Measurements from ENCODE around the gene SRP72. TPM values are rescaled to one million over a fixed set of nuclear protein-coding genes. Genes with fewer than 3 reads are reported as not detected.

Gene SRP72, protein sequence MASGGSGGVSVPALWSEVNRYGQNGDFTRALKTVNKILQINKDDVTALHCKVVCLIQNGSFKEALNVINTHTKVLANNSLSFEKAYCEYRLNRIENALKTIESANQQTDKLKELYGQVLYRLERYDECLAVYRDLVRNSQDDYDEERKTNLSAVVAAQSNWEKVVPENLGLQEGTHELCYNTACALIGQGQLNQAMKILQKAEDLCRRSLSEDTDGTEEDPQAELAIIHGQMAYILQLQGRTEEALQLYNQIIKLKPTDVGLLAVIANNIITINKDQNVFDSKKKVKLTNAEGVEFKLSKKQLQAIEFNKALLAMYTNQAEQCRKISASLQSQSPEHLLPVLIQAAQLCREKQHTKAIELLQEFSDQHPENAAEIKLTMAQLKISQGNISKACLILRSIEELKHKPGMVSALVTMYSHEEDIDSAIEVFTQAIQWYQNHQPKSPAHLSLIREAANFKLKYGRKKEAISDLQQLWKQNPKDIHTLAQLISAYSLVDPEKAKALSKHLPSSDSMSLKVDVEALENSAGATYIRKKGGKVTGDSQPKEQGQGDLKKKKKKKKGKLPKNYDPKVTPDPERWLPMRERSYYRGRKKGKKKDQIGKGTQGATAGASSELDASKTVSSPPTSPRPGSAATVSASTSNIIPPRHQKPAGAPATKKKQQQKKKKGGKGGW
- total RNA-seq, result 90.8 TPM
- 23.1 TPM for polyA plus RNA-seq (ENCODE audit: insufficient read depth, low read depth, low replicate concordance)
- long read RNA-seq, donor 1, full-length matches to known transcripts, result 7 of 28 reads
- long read RNA-seq, donor 1, partial matches to known transcripts, result 21 of 28 reads
- long read RNA-seq, donor 1, other reads (novel, unspliced or antisense), result 0 of 28 reads
- long read RNA-seq, donor 2, full-length matches to known transcripts, result 19 of 61 reads
- long read RNA-seq, donor 2, partial matches to known transcripts, result 42 of 61 reads
- long read RNA-seq, donor 2, other reads (novel, unspliced or antisense), result 0 of 61 reads
- long read RNA-seq, donor 3, full-length matches to known transcripts, result 16 of 55 reads
- long read RNA-seq, donor 3, partial matches to known transcripts, result 39 of 55 reads
- long read RNA-seq, donor 3, other reads (novel, unspliced or antisense), result 0 of 55 reads
- long read RNA-seq, donor 4, full-length matches to known transcripts, result 11 of 27 reads
- long read RNA-seq, donor 4, partial matches to known transcripts, result 16 of 27 reads
- long read RNA-seq, donor 4, other reads (novel, unspliced or antisense), result 0 of 27 reads
- long read RNA-seq, donor 5, partial matches to known transcripts, result 0 of 1 reads
- long read RNA-seq, donor 5, other reads (novel, unspliced or antisense), result 0 of 1 reads
- long read RNA-seq, donor 6, full-length matches to known transcripts, result 16 of 68 reads
- long read RNA-seq, donor 6, partial matches to known transcripts, result 52 of 68 reads
- long read RNA-seq, donor 6, other reads (novel, unspliced or antisense), result 0 of 68 reads
- long read RNA-seq, donor 7, full-length matches to known transcripts, result 24 of 58 reads
- long read RNA-seq, donor 7, partial matches to known transcripts, result 33 of 58 reads
- long read RNA-seq, donor 7, other reads (novel, unspliced or antisense), result 1 of 58 reads
- long read RNA-seq, donor 8, full-length matches to known transcripts, result 7 of 26 reads
- long read RNA-seq, donor 8, partial matches to known transcripts, result 19 of 26 reads
- long read RNA-seq, donor 8, other reads (novel, unspliced or antisense), result 0 of 26 reads
- long read RNA-seq, donor 9, full-length matches to known transcripts, result 5 of 12 reads
- long read RNA-seq, donor 9, partial matches to known transcripts, result 7 of 12 reads
- long read RNA-seq, donor 9, other reads (novel, unspliced or antisense), result 0 of 12 reads
- long read RNA-seq, donor 10, full-length matches to known transcripts, result 18 of 60 reads
- long read RNA-seq, donor 10, partial matches to known transcripts, result 42 of 60 reads
- long read RNA-seq, donor 10, other reads (novel, unspliced or antisense), result 0 of 60 reads

DNA sequence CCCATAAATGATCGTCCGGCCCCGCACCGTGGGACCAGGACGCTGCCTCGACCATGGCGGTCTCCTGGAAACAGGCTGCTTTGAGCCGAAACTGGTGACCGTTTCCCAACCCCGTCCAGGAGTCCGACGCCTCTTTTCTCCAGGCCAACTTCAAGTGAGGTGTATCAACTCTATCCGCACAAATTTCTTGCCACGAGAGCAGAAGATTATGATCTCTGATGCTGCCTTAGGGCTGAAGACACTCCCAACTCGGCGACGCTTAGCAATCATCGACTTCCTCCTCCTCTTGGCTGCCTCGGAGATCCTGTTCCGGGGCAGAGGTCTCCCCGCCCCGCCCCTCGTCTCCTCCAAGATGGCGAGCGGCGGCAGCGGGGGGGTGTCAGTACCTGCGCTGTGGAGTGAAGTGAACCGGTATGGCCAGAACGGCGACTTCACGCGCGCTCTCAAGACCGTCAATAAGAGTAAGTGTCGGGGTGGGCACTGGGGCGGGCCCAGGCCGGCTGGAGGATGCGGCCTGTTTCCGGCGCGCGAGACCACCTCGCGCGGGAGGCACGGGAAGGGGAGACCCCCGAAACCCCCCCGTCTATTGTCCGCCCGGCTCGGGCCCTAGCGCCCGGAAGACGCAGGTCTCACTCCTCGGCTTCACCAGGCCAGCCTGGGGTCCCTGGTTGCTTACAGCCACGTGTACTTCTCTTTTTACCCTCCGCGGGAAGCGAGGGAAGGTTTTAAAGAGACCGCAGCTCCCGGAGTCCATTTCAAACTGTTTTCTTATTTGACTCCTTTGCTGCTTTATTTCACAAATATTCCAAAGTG, at the start of gene SRP72:
Gene SRP72 (plus strand): TSS at position 334 of the 813 bp plus-strand sequence. CDS start 19 bp downstream, at position 353.
- Histone ChIP-seq H3K36me3 (ENCODE audit: control insufficient read depth in 2 of 3, insufficient read depth in 3 of 3, low read length in 3 of 3) (peaks cover 3 to 10% (median 3%) of the 10 kb centered on the region in 3 donors), H3K27ac (ENCODE audit: low read depth in 2 of 2, low read length in 2 of 2) (peak within 1 kb of the TSS; percentile 81 to 82), H3K27me3 (ENCODE audit: control insufficient read depth, insufficient read depth, low read length) (no peaks in the 10 kb centered on the region), H3K4me1 (ENCODE audit: control insufficient read depth in 2 of 3, insufficient read depth in 2 of 3, low read depth in 1 of 3, low read length in 3 of 3) (peaks cover 4 to 21% (median 8%) of the 10 kb centered on the region in 3 donors), H3K4me3 (ENCODE audit: low read length in 3 of 3) (peak within 1 kb of the TSS; percentile 82 to 100 (median 100)), H3K9ac (ENCODE audit: low read length in 3 of 3) (peak within 1 kb of the TSS; percentile 80 to 99 (median 90)), H3K9me3 (ENCODE audit: control insufficient read depth in 2 of 3, insufficient read depth in 1 of 3, low read length in 3 of 3) (no peaks in the 10 kb centered on the region)
- DNase-seq (peak; percentile 93 to 97 (median 95)), FAIRE-seq (no peak)
- intact Hi-C loops (cut with DNase I), result no loop called here
- TF ChIP-seq, protein P1, sequence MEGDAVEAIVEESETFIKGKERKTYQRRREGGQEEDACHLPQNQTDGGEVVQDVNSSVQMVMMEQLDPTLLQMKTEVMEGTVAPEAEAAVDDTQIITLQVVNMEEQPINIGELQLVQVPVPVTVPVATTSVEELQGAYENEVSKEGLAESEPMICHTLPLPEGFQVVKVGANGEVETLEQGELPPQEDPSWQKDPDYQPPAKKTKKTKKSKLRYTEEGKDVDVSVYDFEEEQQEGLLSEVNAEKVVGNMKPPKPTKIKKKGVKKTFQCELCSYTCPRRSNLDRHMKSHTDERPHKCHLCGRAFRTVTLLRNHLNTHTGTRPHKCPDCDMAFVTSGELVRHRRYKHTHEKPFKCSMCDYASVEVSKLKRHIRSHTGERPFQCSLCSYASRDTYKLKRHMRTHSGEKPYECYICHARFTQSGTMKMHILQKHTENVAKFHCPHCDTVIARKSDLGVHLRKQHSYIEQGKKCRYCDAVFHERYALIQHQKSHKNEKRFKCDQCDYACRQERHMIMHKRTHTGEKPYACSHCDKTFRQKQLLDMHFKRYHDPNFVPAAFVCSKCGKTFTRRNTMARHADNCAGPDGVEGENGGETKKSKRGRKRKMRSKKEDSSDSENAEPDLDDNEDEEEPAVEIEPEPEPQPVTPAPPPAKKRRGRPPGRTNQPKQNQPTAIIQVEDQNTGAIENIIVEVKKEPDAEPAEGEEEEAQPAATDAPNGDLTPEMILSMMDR (IDR thresholded peaks at IDR 0.05; ENCODE audit: borderline replicate concordance, extremely low read depth, insufficient read depth), result no peak

DNA sequence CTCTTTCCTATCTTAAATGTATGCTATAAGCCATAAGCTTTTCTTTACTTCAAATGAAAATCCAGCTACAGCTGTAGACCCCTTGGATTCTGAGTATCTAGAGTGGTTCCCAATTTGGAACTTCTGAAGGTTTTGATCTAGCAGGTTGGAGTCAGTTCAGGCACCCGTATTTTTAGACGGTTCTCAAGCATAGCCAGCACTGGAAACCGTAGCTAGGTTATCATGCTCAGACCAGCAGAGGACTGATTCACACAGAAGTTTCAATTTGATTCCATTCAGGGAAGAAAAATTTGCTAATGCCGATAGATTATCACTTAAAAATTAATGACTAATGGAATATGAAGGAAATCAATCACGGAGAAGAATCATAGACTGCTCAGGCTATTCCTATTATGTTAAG, 43.2 kb upstream of the SRP72 start:
- FAIRE-seq, result no peak
- TF ChIP-seq, protein P1 (IDR thresholded peaks at IDR 0.05; ENCODE audit: borderline replicate concordance, extremely low read depth, insufficient read depth), result no peak
- no peaks in the 10 kb centered on the region for H3K27me3 ChIP-seq (ENCODE audit: control insufficient read depth, insufficient read depth, low read length)
- no peak overlapping the region for H3K27ac ChIP-seq (ENCODE audit: low read depth in 2 of 2, low read length in 2 of 2)
- no peaks in the 10 kb centered on the region for H3K4me1 ChIP-seq (ENCODE audit: control insufficient read depth in 2 of 3, insufficient read depth in 2 of 3, low read depth in 1 of 3, low read length in 3 of 3)
- DNase-seq, result no peak
- no peak overlapping the region for H3K4me3 ChIP-seq (ENCODE audit: low read length in 3 of 3)
- intact Hi-C loops (cut with DNase I), result no loop called here
- H3K9me3 ChIP-seq (ENCODE audit: control insufficient read depth in 2 of 3, insufficient read depth in 1 of 3, low read length in 3 of 3), result no peaks in the 10 kb centered on the region
- no peaks in the 10 kb centered on the region for H3K36me3 ChIP-seq (ENCODE audit: control insufficient read depth in 2 of 3, insufficient read depth in 3 of 3, low read length in 3 of 3)
- no peak overlapping the region for H3K9ac ChIP-seq (ENCODE audit: low read length in 3 of 3)
